Upper lobe of right lung (tissue), 1 donor: Measurements from ENCODE around the gene RDM1. TPM values are rescaled to one million over a fixed set of nuclear protein-coding genes. Genes with fewer than 3 reads are reported as not detected.
"Not testable (repeated sequence)": the region's sequence is repeated elsewhere in the genome, so short reads cannot be mapped to it uniquely, and the experiment has no call there.

ENCODE experiments used
- ATAC-seq: fragments of 200-7000 bp; cut with Tn5 transposase; one replicate; pipeline ENCODE4 v1.9.1; 2020; ENCODE audit warnings: mild to moderate bottlenecking, moderate library complexity
- DNase-seq: peaks from one replicate; pipeline ENCODE4 v3.0.0-alpha.2; 2020
- H3K27ac ChIP-seq: fragments of 200-600 bp; one replicate; pipeline ENCODE4 v1.8.0; 2022
- H3K27me3 ChIP-seq: fragments of 200-600 bp; one replicate; pipeline ENCODE4 v1.8.0; 2022; ENCODE audit warnings: mild to moderate bottlenecking
- H3K36me3 ChIP-seq: fragments of 200-600 bp; one replicate; pipeline ENCODE4 v1.8.0; 2022
- H3K4me1 ChIP-seq: fragments of 200-600 bp; one replicate; pipeline ENCODE4 v1.8.0; 2022
- H3K4me3 ChIP-seq: fragments of 200-600 bp; one replicate; pipeline ENCODE4 v1.8.0; 2022; ENCODE audit warnings: mild to moderate bottlenecking
- H3K9me3 ChIP-seq: fragments of 200-600 bp; one replicate; pipeline ENCODE4 v1.8.0; 2022
- CTCF ChIP-seq: fragments of 200-600 bp; IDR thresholded peaks from one replicate; pipeline ENCODE4 v1.8.0; 2022; ENCODE audit warnings: antibody characterized with exemption
- intact Hi-C: fragments of 100-400 bp; cut with DNase I; formaldehyde crosslinking; loops from one replicate; pipeline ENCODE4 v1.11.0; 2022
- total RNA-seq: library from RNA; stranded (reverse); fragmentation: NEBNext Ultra II Directional; extraction: Animal tissue kit (Norgen Biotek cat#: 25700); gene quantifications from one replicate; pipeline ENCODE4 v1.2.1, GENCODE V29; 2021
- donor health status: DM: no; HTN: yes; CAD: no; lungs with severe emphysema.

The RDM1 gene
- total RNA-seq, 1 donor from 2014 or later, result not detected

GRCh38 chr17:35903451-35903850, 27.1 kb downstream of the RDM1 start:
- no peaks in the 10 kb centered on the region for H3K9me3 ChIP-seq
- DNase-seq, result no peak
- TF ChIP-seq CTCF, result no peak
- no peak overlapping the region for H3K27ac ChIP-seq
- no peaks in the 10 kb centered on the region for H3K27me3 ChIP-seq
- ATAC-seq, result no peak
- intact Hi-C loops, result no loop called here
- no peaks in the 10 kb centered on the region for H3K36me3 ChIP-seq
- H3K4me1 ChIP-seq, result no peaks in the 10 kb centered on the region
- H3K4me3 ChIP-seq, result no peak overlapping the region

- no peak for DNase-seq
- intact Hi-C loops, result no loop called here
- Histone ChIP-seq H3K4me1 (no peaks in the 10 kb centered on the region), H3K27me3 (no peaks in the 10 kb centered on the region), H3K27ac (no peak overlapping the region), H3K36me3 (no peaks in the 10 kb centered on the region), H3K9me3 (no peaks in the 10 kb centered on the region), H3K4me3 (no peak overlapping the region)
- ATAC-seq, result no peak
- no peak for TF ChIP-seq CTCF
Observed at GRCh38 chr17:35901631-35902175, 28.9 kb downstream of the RDM1 start.

- no peaks in the 10 kb centered on the region for H3K9me3 ChIP-seq
- H3K27ac ChIP-seq, result no peak overlapping the region
- intact Hi-C loops, result no loop called here
- DNase-seq (no peak), ATAC-seq (no peak)
- H3K4me3 ChIP-seq, result no peak overlapping the region
- no peak for TF ChIP-seq CTCF
- H3K27me3 ChIP-seq, result no peaks in the 10 kb centered on the region
- H3K4me1 ChIP-seq, result no peaks in the 10 kb centered on the region
- H3K36me3 ChIP-seq, result no peaks in the 10 kb centered on the region
Observed at GRCh38 chr17:35900708-35901480, 29.7 kb downstream of the RDM1 start.

GRCh38 chr17:35900280-35900679, 30.3 kb downstream of the RDM1 start:
- H3K27ac ChIP-seq, result no peak overlapping the region
- no peaks in the 10 kb centered on the region for H3K4me1 ChIP-seq
- H3K27me3 ChIP-seq, result no peaks in the 10 kb centered on the region
- no peaks in the 10 kb centered on the region for H3K9me3 ChIP-seq
- ATAC-seq (no peak), DNase-seq (no peak)
- no peak overlapping the region for H3K4me3 ChIP-seq
- H3K36me3 ChIP-seq, result no peaks in the 10 kb centered on the region
- TF ChIP-seq CTCF, result no peak
- intact Hi-C loops, result no loop called here

GRCh38 chr17:35898283-35899070, 32.1 kb downstream of the RDM1 start:
- no peak overlapping the region for H3K27ac ChIP-seq
- no peaks in the 10 kb centered on the region for H3K36me3 ChIP-seq
- H3K9me3 ChIP-seq, result no peaks in the 10 kb centered on the region
- H3K4me1 ChIP-seq, result no peaks in the 10 kb centered on the region
- DNase-seq, result no peak
- intact Hi-C loops, result no loop called here
- no peak overlapping the region for H3K4me3 ChIP-seq
- ATAC-seq, result peak; percentile 47
- TF ChIP-seq CTCF, result no peak
- H3K27me3 ChIP-seq, result no peaks in the 10 kb centered on the region

GRCh38 chr17:35897772-35898171, 32.8 kb downstream of the RDM1 start:
- H3K27ac ChIP-seq, H3K4me3 ChIP-seq, ATAC-seq, DNase-seq, intact Hi-C loops, H3K27me3 ChIP-seq, H3K4me1 ChIP-seq, H3K9me3 ChIP-seq, H3K36me3 ChIP-seq: not testable (repeated sequence)
